Measurements from ENCODE around the gene TTC39A. TPM values are rescaled to one million over a fixed set of nuclear protein-coding genes. Genes with fewer than 3 reads are reported as not detected.

TTC39A gene
- total and polyA plus RNA-seq, 2 donors (not counting 1 experiment from before 2014, with no cell fraction given) = 0.28 to 1.5 TPM

DNA sequence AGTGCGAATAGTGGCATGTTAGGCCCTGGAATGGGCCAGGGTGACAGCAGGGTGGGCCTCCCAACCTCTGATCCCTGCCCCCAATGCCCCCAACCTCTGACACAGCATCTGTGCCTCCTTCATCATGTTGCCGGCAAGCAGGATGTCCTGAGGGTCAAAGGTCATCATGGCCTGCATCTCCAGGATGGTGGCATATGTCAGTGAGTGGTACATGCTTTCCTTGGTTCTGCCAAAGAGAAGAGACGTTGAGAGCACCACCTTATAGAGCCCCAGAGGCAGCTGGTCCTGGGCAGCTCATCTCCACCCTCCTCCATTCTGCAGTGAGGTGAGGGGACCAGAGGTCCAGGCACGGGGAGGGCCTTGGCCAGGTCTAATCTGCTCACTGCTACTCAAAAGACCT lies 17.6 kb downstream of the TTC39A start:
- no peaks in the 10 kb centered on the region for H3K36me3 ChIP-seq (ENCODE audit: control insufficient read depth, insufficient read depth, low read length)
- H3K27me3 ChIP-seq (ENCODE audit: control insufficient read depth, insufficient read depth, low read length) = no peaks in the 10 kb centered on the region
- H3K4me3 ChIP-seq (replicated peaks in 1 of 4; ENCODE audit: control extremely low read depth in 1 of 4, insufficient read depth in 1 of 4, low read depth in 3 of 4, low read length in 4 of 4) = no peak overlapping the region
- DNase-seq (ENCODE audit: low read depth in 2 of 2) = no peak
- no peaks in the 10 kb centered on the region for H3K9me3 ChIP-seq (ENCODE audit: control insufficient read depth, insufficient read depth, low read depth, low read length)
- no peak overlapping the region for H2AFZ ChIP-seq (ENCODE audit: low read length)
- H3K4me2 ChIP-seq (ENCODE audit: extremely low read depth, insufficient read depth, low read length) = no peak overlapping the region
- TF ChIP-seq, protein P1, sequence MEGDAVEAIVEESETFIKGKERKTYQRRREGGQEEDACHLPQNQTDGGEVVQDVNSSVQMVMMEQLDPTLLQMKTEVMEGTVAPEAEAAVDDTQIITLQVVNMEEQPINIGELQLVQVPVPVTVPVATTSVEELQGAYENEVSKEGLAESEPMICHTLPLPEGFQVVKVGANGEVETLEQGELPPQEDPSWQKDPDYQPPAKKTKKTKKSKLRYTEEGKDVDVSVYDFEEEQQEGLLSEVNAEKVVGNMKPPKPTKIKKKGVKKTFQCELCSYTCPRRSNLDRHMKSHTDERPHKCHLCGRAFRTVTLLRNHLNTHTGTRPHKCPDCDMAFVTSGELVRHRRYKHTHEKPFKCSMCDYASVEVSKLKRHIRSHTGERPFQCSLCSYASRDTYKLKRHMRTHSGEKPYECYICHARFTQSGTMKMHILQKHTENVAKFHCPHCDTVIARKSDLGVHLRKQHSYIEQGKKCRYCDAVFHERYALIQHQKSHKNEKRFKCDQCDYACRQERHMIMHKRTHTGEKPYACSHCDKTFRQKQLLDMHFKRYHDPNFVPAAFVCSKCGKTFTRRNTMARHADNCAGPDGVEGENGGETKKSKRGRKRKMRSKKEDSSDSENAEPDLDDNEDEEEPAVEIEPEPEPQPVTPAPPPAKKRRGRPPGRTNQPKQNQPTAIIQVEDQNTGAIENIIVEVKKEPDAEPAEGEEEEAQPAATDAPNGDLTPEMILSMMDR (conservative IDR thresholded peaks at IDR 0.05 in 1 of 2, IDR thresholded peaks at IDR 0.05 in 1 of 2; ENCODE audit: low read depth in 1 of 2, low read length in 2 of 2) = no peak
- TF ChIP-seq EZH2 (IDR thresholded peaks at IDR 0.05; ENCODE audit: low read length, missing control alignments) = no peak
- H3K79me2 ChIP-seq (ENCODE audit: control insufficient read depth, insufficient read depth, low read length) = no peaks in the 10 kb centered on the region
- H3K27ac ChIP-seq (ENCODE audit: insufficient read depth, low read length) = no peak overlapping the region
- H3K9ac ChIP-seq (ENCODE audit: insufficient read depth, low read length) = no peak overlapping the region
- peaks cover 10% of the 10 kb centered on the region for H3K4me1 ChIP-seq (ENCODE audit: control insufficient read depth, extremely low read depth, insufficient read depth, low read length)
- no peaks in the 10 kb centered on the region for H4K20me1 ChIP-seq (ENCODE audit: control insufficient read depth, extremely low read depth, insufficient read depth, low read length)

DNA sequence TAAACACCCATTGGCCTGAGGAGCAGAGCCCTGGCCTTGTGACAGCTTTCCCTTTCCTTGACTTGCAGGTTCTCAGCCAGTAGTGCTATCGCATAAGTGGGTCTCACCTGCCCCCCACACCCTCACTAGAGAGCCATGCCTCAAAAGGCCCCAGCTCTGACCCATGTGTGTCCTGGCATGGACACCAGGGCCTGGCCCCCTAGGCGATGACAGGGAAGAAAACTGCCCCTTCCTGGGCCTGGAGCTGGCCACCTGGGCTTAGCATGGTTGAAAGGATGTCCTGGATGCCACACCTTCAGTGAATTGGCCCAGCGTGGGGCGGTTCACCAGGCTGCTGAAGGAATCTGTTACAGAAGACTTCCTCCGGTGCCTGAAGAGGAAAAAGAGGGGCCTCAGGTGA lies 18.5 kb downstream of the TTC39A start:
- TF ChIP-seq, protein P1 (conservative IDR thresholded peaks at IDR 0.05 in 1 of 2, IDR thresholded peaks at IDR 0.05 in 1 of 2; ENCODE audit: low read depth in 1 of 2, low read length in 2 of 2) = no peak
- TF ChIP-seq EZH2 (IDR thresholded peaks at IDR 0.05; ENCODE audit: low read length, missing control alignments) = no peak
- Histone ChIP-seq H3K4me3 (replicated peaks in 1 of 4; ENCODE audit: control extremely low read depth in 1 of 4, insufficient read depth in 1 of 4, low read depth in 3 of 4, low read length in 4 of 4) (no peak overlapping the region), H3K4me2 (ENCODE audit: extremely low read depth, insufficient read depth, low read length) (no peak overlapping the region), H3K27ac (ENCODE audit: insufficient read depth, low read length) (no peak overlapping the region), H3K9ac (ENCODE audit: insufficient read depth, low read length) (no peak overlapping the region), H2AFZ (ENCODE audit: low read length) (no peak overlapping the region), H3K79me2 (ENCODE audit: control insufficient read depth, insufficient read depth, low read length) (no peaks in the 10 kb centered on the region), H3K9me3 (ENCODE audit: control insufficient read depth, insufficient read depth, low read depth, low read length) (no peaks in the 10 kb centered on the region), H3K4me1 (ENCODE audit: control insufficient read depth, extremely low read depth, insufficient read depth, low read length) (peaks cover 10% of the 10 kb centered on the region), H3K36me3 (ENCODE audit: control insufficient read depth, insufficient read depth, low read length) (no peaks in the 10 kb centered on the region), H4K20me1 (ENCODE audit: control insufficient read depth, extremely low read depth, insufficient read depth, low read length) (no peaks in the 10 kb centered on the region), H3K27me3 (ENCODE audit: control insufficient read depth, insufficient read depth, low read length) (no peaks in the 10 kb centered on the region)
- DNase-seq (ENCODE audit: low read depth in 2 of 2) = no peak

DNA sequence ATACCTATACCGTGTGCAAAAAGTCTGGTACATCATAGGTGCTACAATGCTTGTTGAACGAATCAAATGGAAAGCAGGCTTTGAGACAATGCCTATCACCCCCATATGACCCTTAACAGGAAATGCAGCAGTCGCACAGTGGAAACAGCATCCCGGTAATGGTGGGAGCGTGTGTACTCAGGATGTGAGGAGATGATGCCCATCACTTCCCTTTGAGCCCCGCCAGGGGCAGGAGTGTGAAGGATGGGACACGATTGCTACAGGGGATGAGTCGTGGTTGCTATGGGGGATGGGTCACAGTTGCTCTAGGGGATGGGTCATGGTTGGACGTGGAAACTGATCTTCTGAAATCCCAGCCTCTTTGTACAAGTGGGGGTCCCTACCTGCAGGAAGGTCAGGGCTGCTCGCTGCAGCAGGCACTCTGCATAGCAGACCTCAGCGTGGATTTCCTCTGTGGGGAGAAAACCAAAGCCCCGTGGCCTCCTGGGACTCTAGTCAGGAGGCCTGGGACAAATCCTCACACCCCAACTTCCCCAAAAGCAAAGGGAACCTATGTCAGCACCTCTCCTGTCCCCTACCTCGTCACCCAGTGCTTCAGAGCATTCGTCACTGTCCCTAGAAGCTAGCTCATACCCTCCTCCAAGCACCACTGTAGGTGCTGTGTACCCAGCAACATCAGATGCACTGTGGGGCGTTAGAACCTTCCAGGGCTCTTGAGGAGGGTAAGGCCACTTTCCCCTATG lies 19.3 kb downstream of the TTC39A start:
- H3K4me3 ChIP-seq (replicated peaks in 1 of 4; ENCODE audit: control extremely low read depth in 1 of 4, insufficient read depth in 1 of 4, low read depth in 3 of 4, low read length in 4 of 4) = no peak overlapping the region

More for the DNA sequence above, 19.3 kb downstream of the TTC39A start:
- H3K9ac ChIP-seq (ENCODE audit: insufficient read depth, low read length) = no peak overlapping the region
- H3K4me2 ChIP-seq (ENCODE audit: extremely low read depth, insufficient read depth, low read length) = no peak overlapping the region
- H3K27ac ChIP-seq (ENCODE audit: insufficient read depth, low read length) = no peak overlapping the region
- no peaks in the 10 kb centered on the region for H3K36me3 ChIP-seq (ENCODE audit: control insufficient read depth, insufficient read depth, low read length)
- no peak for DNase-seq (ENCODE audit: low read depth in 2 of 2)
- no peaks in the 10 kb centered on the region for H3K79me2 ChIP-seq (ENCODE audit: control insufficient read depth, insufficient read depth, low read length)
- H4K20me1 ChIP-seq (ENCODE audit: control insufficient read depth, extremely low read depth, insufficient read depth, low read length) = no peaks in the 10 kb centered on the region
- H3K4me1 ChIP-seq (ENCODE audit: control insufficient read depth, extremely low read depth, insufficient read depth, low read length) = peaks cover 10% of the 10 kb centered on the region
- H2AFZ ChIP-seq (ENCODE audit: low read length) = no peak overlapping the region
- no peaks in the 10 kb centered on the region for H3K27me3 ChIP-seq (ENCODE audit: control insufficient read depth, insufficient read depth, low read length)
- H3K9me3 ChIP-seq (ENCODE audit: control insufficient read depth, insufficient read depth, low read depth, low read length) = no peaks in the 10 kb centered on the region
- TF ChIP-seq, protein P1 (conservative IDR thresholded peaks at IDR 0.05 in 1 of 2, IDR thresholded peaks at IDR 0.05 in 1 of 2; ENCODE audit: low read depth in 1 of 2, low read length in 2 of 2) = no peak
- no peak for TF ChIP-seq EZH2 (IDR thresholded peaks at IDR 0.05; ENCODE audit: low read length, missing control alignments)
